Activated naive CD8-positive, alpha-beta T cell (primary cell): Measurements from ENCODE around the gene DACH1.

ENCODE experiments used
- H3K27ac Mint-ChIP-seq: one replicate; pipeline ENCODE4 v1.8.0; 2021; ENCODE audit warnings: mixed read lengths
- H3K27me3 Mint-ChIP-seq: one replicate; pipeline ENCODE4 v1.8.0; 2021; ENCODE audit warnings: mixed read lengths
- H3K36me3 Mint-ChIP-seq: one replicate; pipeline ENCODE4 v1.8.0; 2021; ENCODE audit warnings: mixed read lengths
- H3K4me1 Mint-ChIP-seq: one replicate; pipeline ENCODE4 v1.8.0; 2021; ENCODE audit warnings: low read depth, mixed read lengths
- H3K4me3 Mint-ChIP-seq: one replicate; pipeline ENCODE4 v1.8.0; 2021; ENCODE audit warnings: mild to moderate bottlenecking, mixed read lengths
- H3K9me3 Mint-ChIP-seq: one replicate; pipeline ENCODE4 v1.8.0; 2021; ENCODE audit warnings: low read depth, mixed read lengths

The DACH1 gene

GRCh38 chr13:71605744-71606143 lies 261.3 kb downstream of the DACH1 start:
- Mint-ChIP-seq H3K4me1 (no peaks in the 10 kb centered on the region), H3K27ac (no peak overlapping the region), H3K9me3 (no peaks in the 10 kb centered on the region), H3K4me3 (no peak overlapping the region), H3K36me3 (no peaks in the 10 kb centered on the region), H3K27me3 (no peaks in the 10 kb centered on the region)

GRCh38 chr13:71603255-71603654 lies 263.7 kb downstream of the DACH1 start:
- no peaks in the 10 kb centered on the region for H3K27me3 Mint-ChIP-seq
- no peaks in the 10 kb centered on the region for H3K4me1 Mint-ChIP-seq
- no peak overlapping the region for H3K27ac Mint-ChIP-seq
- no peak overlapping the region for H3K4me3 Mint-ChIP-seq
- H3K36me3 Mint-ChIP-seq = no peaks in the 10 kb centered on the region
- H3K9me3 Mint-ChIP-seq = no peaks in the 10 kb centered on the region

- Mint-ChIP-seq H3K27me3 (no peaks in the 10 kb centered on the region), H3K9me3 (no peaks in the 10 kb centered on the region), H3K4me3 (no peak overlapping the region), H3K27ac (no peak overlapping the region), H3K4me1 (no peaks in the 10 kb centered on the region), H3K36me3 (no peaks in the 10 kb centered on the region)
Observed at GRCh38 chr13:71602344-71602743, 264.7 kb downstream of the DACH1 start.

- Mint-ChIP-seq H3K4me1 (no peaks in the 10 kb centered on the region), H3K9me3 (no peaks in the 10 kb centered on the region), H3K4me3 (no peak overlapping the region), H3K36me3 (no peaks in the 10 kb centered on the region), H3K27me3 (no peaks in the 10 kb centered on the region), H3K27ac (no peak overlapping the region)
Observed at GRCh38 chr13:71597150-71597549, 269.9 kb downstream of the DACH1 start.

- Mint-ChIP-seq H3K4me3 (no peak overlapping the region), H3K27ac (no peak overlapping the region), H3K9me3 (no peaks in the 10 kb centered on the region)
Observed at GRCh38 chr13:71596116-71596515, 270.9 kb downstream of the DACH1 start.

GRCh38 chr13:71593566-71593965 lies 273.4 kb downstream of the DACH1 start:
- H3K27me3 Mint-ChIP-seq = no peaks in the 10 kb centered on the region
- no peak overlapping the region for H3K27ac Mint-ChIP-seq
- no peak overlapping the region for H3K4me3 Mint-ChIP-seq
- no peaks in the 10 kb centered on the region for H3K4me1 Mint-ChIP-seq
- H3K9me3 Mint-ChIP-seq = no peaks in the 10 kb centered on the region
- H3K36me3 Mint-ChIP-seq = no peaks in the 10 kb centered on the region

More at GRCh38 chr13:71596116-71596515, 270.9 kb downstream of the DACH1 start:
- Mint-ChIP-seq H3K36me3 (no peaks in the 10 kb centered on the region), H3K27me3 (no peaks in the 10 kb centered on the region), H3K4me1 (no peaks in the 10 kb centered on the region)

GRCh38 chr13:71591374-71591773 lies 275.6 kb downstream of the DACH1 start:
- H3K36me3 Mint-ChIP-seq = no peaks in the 10 kb centered on the region
- no peaks in the 10 kb centered on the region for H3K9me3 Mint-ChIP-seq
- H3K4me1 Mint-ChIP-seq = no peaks in the 10 kb centered on the region
- no peak overlapping the region for H3K27ac Mint-ChIP-seq
- no peak overlapping the region for H3K4me3 Mint-ChIP-seq
- no peaks in the 10 kb centered on the region for H3K27me3 Mint-ChIP-seq

- Mint-ChIP-seq H3K4me1 (no peaks in the 10 kb centered on the region), H3K27me3 (no peaks in the 10 kb centered on the region), H3K4me3 (no peak overlapping the region), H3K9me3 (no peaks in the 10 kb centered on the region), H3K36me3 (no peaks in the 10 kb centered on the region), H3K27ac (no peak overlapping the region)
Observed at GRCh38 chr13:71590654-71591148, 276.3 kb downstream of the DACH1 start.

- no peak overlapping the region for H3K4me3 Mint-ChIP-seq
- H3K27ac Mint-ChIP-seq = no peak overlapping the region
- H3K27me3 Mint-ChIP-seq = no peaks in the 10 kb centered on the region
- H3K36me3 Mint-ChIP-seq = no peaks in the 10 kb centered on the region
- no peaks in the 10 kb centered on the region for H3K9me3 Mint-ChIP-seq
- no peaks in the 10 kb centered on the region for H3K4me1 Mint-ChIP-seq
Observed at GRCh38 chr13:71589032-71589431, 278.0 kb downstream of the DACH1 start.

- Mint-ChIP-seq H3K4me3 (no peak overlapping the region), H3K9me3 (no peaks in the 10 kb centered on the region), H3K27me3 (no peaks in the 10 kb centered on the region)
Observed at GRCh38 chr13:71587817-71588216, 279.2 kb downstream of the DACH1 start.

GRCh38 chr13:71587193-71587592 lies 279.8 kb downstream of the DACH1 start:
- no peaks in the 10 kb centered on the region for H3K4me1 Mint-ChIP-seq
- no peaks in the 10 kb centered on the region for H3K36me3 Mint-ChIP-seq
- no peak overlapping the region for H3K27ac Mint-ChIP-seq
- H3K9me3 Mint-ChIP-seq = no peaks in the 10 kb centered on the region
- H3K4me3 Mint-ChIP-seq = no peak overlapping the region
- no peaks in the 10 kb centered on the region for H3K27me3 Mint-ChIP-seq

More at GRCh38 chr13:71587817-71588216, 279.2 kb downstream of the DACH1 start:
- H3K36me3 Mint-ChIP-seq = no peaks in the 10 kb centered on the region
- no peaks in the 10 kb centered on the region for H3K4me1 Mint-ChIP-seq
- H3K27ac Mint-ChIP-seq = no peak overlapping the region

GRCh38 chr13:71583581-71583980 lies 283.4 kb downstream of the DACH1 start:
- Mint-ChIP-seq H3K27me3 (no peaks in the 10 kb centered on the region), H3K27ac (no peak overlapping the region), H3K4me3 (no peak overlapping the region), H3K36me3 (no peaks in the 10 kb centered on the region), H3K4me1 (no peaks in the 10 kb centered on the region), H3K9me3 (no peaks in the 10 kb centered on the region)

GRCh38 chr13:71580614-71581013 lies 286.4 kb downstream of the DACH1 start:
- Mint-ChIP-seq H3K27me3 (no peaks in the 10 kb centered on the region), H3K36me3 (no peaks in the 10 kb centered on the region), H3K4me3 (no peak overlapping the region), H3K27ac (no peak overlapping the region), H3K9me3 (no peaks in the 10 kb centered on the region), H3K4me1 (no peaks in the 10 kb centered on the region)

GRCh38 chr13:71578048-71578447 lies 289.0 kb downstream of the DACH1 start:
- Mint-ChIP-seq H3K4me1 (no peaks in the 10 kb centered on the region), H3K27me3 (no peaks in the 10 kb centered on the region), H3K4me3 (no peak overlapping the region), H3K36me3 (no peaks in the 10 kb centered on the region), H3K27ac (no peak overlapping the region), H3K9me3 (no peaks in the 10 kb centered on the region)

GRCh38 chr13:71577127-71577526 lies 289.9 kb downstream of the DACH1 start:
- Mint-ChIP-seq H3K9me3 (no peaks in the 10 kb centered on the region), H3K36me3 (no peaks in the 10 kb centered on the region), H3K27ac (no peak overlapping the region)

GRCh38 chr13:71576571-71576970 lies 290.4 kb downstream of the DACH1 start:
- Mint-ChIP-seq H3K4me3 (no peak overlapping the region), H3K9me3 (no peaks in the 10 kb centered on the region), H3K27me3 (no peaks in the 10 kb centered on the region), H3K36me3 (no peaks in the 10 kb centered on the region), H3K4me1 (no peaks in the 10 kb centered on the region), H3K27ac (no peak overlapping the region)

More at GRCh38 chr13:71577127-71577526, 289.9 kb downstream of the DACH1 start:
- no peaks in the 10 kb centered on the region for H3K27me3 Mint-ChIP-seq
- H3K4me3 Mint-ChIP-seq = no peak overlapping the region
- H3K4me1 Mint-ChIP-seq = no peaks in the 10 kb centered on the region
